COLO668 (cell line): ENCODE data around the gene COL5A2.

Source experiments
- DNase-seq: peaks from one replicate; lab custom pipeline; 2025; ENCODE audit not compliant: unreplicated experiment; lab: John Stamatoyannopoulos, UW

The COL5A2 gene

GRCh38 chr2:189147989-189148388, 31.6 kb downstream of the COL5A2 start:
- DNase-seq = no peak

DNA sequence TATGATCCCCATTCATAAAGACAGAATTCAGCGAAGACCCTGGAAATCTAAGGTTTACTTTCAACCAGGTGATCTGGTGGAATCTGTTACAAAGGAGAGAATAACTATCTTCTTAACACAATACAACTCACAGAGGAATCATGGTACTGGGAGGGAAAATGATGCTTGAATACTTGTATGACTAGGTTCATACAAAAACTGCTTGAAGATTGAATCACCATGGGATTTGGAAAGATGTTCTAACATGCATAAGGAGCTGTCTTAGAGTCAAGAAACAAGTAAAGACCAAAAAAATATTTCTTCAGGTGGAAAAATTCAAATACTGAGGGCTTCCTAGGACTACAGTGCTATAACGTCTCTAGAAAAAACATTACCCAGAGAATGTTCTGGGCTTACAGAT, 32.2 kb downstream of the COL5A2 start:
- DNase-seq = no peak

- DNase-seq = no peak
Observed at GRCh38 chr2:189146553-189146952, 33.0 kb downstream of the COL5A2 start.

GRCh38 chr2:189144700-189145211, 34.8 kb downstream of the COL5A2 start:
- DNase-seq = no peak

- no peak for DNase-seq
Observed at GRCh38 chr2:189143925-189144324, 35.6 kb downstream of the COL5A2 start.

DNA sequence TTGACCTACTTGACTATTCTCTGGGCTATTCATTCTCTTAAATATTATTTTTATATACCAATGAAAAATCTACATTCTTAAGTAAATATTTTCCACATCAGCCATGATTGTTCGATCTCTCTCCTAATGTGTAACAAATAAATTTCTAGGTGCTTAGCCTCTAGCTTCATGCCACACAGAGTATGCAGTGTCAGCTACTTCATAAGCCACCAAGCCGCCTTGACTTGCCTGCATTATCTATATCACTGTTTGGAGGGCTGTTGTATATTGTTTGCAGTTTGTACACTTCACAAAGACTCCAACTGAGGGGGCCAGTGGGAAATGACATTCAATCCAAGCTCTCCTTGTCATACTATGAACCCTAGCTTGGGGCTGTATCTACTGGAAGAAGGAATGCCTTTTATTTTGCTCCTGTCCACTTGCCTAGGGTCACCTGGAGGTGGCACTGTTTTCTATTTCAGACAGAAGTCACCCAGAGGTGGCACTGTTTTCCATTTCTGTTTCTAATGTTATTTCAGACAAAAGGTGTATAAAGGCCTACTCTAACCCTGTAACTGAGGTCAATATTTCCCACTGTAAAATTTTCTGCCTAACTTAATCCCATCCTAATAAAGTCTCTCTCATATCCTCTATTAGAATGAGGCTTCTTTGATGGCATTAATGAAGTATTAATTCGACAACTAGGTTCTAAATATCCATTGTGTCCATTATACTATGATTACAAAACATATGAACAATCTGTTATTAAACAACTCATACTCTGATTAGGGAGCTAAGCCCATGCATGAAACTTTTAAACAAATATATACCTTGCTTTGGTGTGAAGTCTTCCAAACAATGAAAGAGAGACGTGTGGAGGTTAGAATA, 36.4 kb downstream of the COL5A2 start:
- DNase-seq = peak; percentile 7

DNA sequence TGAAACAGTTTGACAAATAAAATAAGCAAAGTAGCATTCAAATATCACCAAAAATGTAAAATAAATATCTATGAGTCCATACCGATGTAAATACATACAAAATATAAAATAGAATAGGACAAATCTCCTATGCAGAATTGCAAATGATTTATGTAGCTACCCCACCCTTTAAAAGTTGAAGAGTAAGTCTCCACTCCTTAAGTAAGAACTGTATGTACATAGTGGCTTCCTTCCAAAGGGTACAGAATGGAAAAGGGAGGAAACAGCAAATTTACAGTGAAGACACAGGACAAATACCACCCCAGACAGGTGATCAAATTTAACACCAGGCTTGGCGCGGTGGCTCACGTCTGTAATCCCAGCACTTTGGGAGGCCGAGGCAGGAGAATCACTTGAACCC, 40.8 kb downstream of the COL5A2 start:
- no peak for DNase-seq

DNA sequence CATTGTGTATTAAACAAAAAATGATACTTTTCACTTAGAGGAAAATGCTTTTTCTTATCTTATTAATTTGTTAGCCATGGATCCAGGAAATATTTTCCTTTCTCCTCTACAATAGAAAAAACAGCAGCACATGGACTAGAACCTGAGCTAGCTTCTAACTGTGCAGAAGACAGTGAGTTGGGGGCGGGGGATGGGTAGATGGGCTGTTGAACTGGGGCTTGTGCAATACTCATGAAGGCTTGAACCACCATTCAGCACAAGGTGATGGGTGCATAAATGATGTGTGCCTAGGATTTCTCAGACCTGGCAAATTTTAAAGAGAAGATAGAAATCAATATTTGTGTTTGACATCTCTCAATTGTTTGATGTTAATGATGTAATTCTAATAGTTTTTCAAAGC, 42.0 kb downstream of the COL5A2 start:
- DNase-seq = no peak

DNA sequence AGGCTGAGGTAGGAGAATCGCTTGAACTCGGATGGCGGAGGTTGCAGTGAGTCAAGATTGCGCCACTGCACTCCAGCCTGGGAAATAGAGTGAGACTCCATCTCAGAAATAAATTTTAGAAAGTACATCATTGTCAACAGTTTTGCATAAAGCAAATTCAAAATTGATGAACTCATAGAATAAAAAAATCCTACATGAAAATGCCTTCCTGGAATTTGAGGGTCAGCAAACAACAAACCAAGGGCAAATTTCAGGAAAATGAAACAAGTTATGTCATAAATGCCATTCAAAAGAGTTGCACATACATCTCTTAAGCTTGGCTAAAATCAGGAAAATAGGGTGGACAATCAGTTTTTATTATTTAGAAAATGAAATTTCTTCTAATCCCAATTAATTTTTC, 45.1 kb downstream of the COL5A2 start:
- DNase-seq = no peak

DNA sequence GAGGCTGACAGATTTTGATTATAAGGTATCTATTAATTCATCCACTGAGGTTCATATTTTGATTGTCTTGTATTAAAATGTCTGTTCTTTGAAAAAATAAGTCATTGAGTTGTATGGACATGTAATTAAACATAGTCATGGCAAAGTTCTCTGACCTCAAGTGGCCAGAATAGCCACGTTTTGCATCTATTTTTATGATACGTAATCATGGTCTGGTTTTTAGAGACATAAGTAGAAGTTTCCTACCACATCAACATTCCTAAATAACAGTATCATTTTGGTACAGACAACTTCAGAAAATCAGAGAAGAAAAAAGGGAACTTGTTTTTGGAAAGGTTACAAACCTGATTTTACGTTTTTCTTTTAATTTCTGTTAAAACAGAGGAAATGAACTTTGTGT, 47.6 kb downstream of the COL5A2 start:
- DNase-seq = no peak

GRCh38 chr2:189129971-189130370, 49.6 kb downstream of the COL5A2 start:
- no peak for DNase-seq

DNA sequence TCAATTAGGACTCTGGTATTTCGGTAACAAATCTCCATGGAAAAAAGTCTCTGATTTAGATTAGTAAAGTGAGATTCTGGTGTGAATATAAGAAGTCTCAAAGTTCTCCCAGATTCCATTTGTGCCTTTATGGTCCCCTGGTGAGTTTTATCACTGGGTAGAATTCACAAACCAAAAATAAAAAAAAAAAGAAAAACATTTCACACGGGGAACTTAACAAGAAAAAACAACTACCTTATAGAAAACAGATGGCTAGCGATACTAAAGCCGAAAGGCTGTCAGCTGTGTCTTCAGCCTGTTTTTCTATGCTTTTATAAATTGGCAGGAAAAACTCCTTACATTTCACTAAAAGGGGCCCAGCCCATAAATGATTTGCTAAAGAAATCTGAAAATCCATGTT, 50.6 kb downstream of the COL5A2 start:
- no peak for DNase-seq

DNA sequence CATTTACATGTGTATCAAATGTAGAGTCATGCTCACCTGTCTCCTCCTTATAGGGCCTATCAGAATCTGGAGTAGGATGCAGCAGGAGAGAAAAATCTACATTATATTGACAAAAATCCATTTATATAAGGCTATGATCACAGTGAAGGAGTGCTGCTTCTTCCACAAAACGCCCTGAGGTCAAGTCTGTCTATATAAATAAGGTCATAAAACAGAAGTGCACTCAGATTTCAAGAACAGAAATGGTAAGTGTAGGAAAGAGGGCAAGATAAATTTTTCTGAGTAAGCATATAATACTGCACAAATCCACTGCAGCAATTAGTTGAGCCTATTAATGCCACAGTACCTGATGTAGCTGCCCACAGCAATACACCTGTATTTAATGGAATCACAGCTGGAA, 51.8 kb downstream of the COL5A2 start:
- no peak for DNase-seq

DNA sequence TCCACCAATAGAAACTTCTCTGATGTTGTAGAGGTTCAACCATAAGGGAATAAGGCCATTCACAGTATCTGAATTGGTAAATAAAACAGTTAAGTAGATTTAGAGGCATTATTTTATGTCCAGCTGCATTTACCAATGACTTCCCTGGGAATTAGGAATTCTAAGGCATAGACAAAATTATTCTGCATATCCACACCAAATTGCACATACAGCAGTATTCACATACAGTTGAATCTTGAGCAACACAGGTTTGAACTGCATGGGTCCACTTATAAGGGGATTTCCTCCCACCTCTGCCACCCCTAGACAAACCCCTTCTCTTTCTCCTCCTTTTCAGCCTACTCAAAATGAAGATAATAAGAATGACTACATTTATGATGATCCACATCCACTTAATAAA, 54.4 kb downstream of the COL5A2 start:
- no peak for DNase-seq

GRCh38 chr2:189124175-189124574, 55.4 kb downstream of the COL5A2 start:
- no peak for DNase-seq

DNA sequence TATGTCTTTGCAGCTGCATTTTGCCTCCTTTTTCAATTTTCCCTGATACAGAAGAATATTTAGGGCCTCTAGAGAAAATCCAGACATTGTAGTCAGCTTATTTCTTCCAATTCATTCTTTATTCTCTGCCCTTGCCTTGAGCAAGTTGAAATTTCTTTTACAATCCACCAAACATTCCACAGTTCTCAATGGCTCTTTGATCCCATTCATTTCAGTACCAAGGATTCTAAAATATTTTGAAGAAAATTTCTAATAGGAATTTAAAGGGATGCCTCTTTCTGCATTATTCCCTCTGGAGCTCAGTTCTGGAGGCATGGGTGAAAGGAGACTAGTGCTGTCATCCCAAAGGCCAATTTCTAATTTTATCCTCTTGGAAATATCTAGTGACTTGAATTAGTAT, 61.2 kb downstream of the COL5A2 start:
- no peak for DNase-seq

DNA sequence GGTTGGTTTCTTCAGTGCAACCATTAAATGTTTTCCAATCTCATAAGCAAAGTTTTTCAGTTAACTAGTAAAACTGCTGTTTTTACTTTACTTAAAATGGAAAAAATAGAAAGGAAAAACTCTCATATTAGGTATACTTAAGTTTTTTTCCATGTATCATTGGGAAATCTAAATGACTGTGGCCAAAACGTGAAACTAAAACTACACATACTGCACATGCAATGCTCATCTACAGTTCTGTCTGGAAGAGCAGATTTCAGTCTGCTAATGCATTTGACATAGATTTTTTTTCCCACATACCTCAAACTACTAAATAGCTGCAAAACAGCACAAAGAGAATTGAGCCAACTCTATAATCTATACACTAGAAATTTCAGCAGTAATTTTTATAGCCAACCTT, 62.6 kb downstream of the COL5A2 start:
- no peak for DNase-seq

DNA sequence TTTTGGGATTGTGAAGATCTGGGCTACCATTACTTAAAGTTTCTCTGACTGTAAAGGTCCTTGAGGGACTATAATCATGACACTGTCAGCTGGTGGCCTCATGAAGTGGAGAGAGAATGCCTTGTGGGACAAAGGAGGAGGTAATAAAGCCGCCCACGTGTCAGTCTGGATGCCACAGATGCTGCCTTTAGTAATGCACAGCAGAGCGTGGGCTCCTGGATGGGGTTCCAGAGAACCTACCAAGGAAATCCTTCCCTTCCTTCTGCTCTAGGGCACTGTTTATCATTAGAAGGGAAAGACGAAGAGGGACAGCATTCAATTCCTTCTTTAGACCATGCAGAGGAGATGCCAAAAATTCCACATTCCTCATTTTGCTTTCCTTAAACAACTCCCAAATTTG, 63.5 kb downstream of the COL5A2 start:
- DNase-seq = no peak

GRCh38 chr2:189115126-189115525, 64.4 kb downstream of the COL5A2 start:
- DNase-seq = no peak

- DNase-seq = no peak
Observed at GRCh38 chr2:189113963-189114362, 65.6 kb downstream of the COL5A2 start.

DNA sequence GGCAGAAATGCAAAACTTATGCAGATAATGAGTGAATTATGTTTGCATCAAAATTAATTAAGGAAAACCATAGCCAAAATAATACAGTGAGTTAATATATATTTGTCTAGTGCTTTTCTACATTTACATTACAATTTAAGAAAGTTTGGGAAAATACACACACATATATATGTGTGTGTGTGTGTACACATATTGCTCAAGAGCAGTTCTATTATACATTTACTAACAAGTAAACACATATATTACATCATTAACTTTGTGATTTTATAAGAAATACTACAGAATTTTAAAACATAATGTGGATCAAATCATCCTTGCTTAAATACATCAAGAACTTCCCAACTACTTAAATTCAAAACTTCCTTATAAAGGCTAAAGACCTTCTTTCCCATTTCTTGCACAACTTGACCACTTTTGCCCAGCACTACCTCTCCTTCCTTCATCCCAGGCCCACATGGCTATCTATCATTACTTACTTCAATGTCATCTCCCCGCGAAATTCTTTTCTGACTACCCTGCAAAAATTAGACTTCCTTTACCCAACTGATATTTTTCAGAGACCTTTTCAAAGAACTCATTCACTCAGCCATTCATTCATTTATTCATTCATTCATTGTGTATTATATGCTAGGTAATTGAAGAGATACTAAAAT, 68.4 kb downstream of the COL5A2 start:
- DNase-seq = no peak

DNA sequence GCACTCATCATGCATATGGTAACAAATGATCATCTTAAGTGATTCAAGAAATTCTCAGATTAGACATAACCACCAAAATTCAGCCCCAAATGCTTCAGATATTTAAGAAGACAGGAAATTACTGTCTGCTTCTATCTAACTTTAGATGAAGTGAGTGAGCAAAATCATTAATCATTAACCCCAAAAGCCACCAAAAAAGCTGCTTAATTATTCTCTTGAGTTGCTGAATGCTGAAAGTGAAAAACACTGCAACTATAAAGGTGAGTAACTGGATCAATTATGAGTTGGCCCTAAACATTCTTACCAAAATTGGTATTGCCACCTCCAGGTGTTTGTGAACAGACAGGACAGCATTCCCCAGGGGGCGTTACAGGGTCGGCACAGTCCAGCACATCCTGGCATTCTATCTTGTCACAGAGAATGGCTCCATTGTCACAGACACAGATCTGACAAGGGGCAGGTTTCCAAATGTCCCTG, 69.6 kb downstream of the COL5A2 start:
- no peak for DNase-seq
